GM12891 (cell line): ENCODE measurements around the gene RAB8A.

ENCODE experiments used
- POLR2A ChIP-seq: IDR thresholded peaks from 2 replicates; pipeline ENCODE4 v1.6.1; 2011; ENCODE audit warnings: low read depth, low read length, control low read depth
- POLR2AphosphoS5 ChIP-seq: IDR thresholded peaks from 2 replicates; pipeline ENCODE4 v1.6.1; 2011; ENCODE audit warnings: low read depth, low read length, control low read depth
- SPI1 ChIP-seq: IDR thresholded peaks from 2 replicates; pipeline ENCODE4 v1.6.1; 2011; ENCODE audit warnings: low read depth, low read length, control low read depth
- TAF1 ChIP-seq: IDR thresholded peaks from 2 replicates; pipeline ENCODE4 v1.6.1; 2011; ENCODE audit warnings: low read depth, low read length, control low read depth

DNA sequence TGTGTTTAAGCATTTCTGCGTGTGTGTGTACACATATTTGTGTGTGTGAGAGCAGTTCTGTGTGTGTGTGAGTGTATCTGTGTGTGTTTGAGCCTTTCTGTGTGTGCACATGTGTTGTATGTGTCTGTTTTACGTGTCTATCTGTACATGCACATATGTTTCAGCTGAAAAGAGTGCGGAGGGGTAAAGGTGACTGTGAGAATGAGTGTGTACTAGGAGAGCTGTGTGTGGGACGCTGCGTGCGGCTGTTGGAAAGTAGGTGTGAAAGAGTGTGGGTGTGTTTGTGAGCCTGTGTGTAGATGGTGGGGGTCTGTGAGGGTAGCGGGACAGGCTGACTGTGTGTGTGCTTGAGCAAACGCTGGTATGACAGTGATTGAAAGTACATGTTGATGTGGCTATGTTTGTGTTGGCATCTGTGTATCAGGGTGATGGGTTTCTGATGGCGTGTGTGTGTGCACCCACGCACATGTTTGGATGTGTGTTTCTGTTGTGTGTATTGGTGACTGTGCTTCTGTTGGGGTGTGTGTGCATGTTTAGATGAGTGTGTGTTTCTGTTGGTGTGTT lies 42.9 kb upstream of the RAB8A start:
- TF ChIP-seq TAF1 (no peak), POLR2AphosphoS5 (no peak), POLR2A (no peak), SPI1 (no peak)
